ENCODE results near the gene UGT1A9.

DNA sequence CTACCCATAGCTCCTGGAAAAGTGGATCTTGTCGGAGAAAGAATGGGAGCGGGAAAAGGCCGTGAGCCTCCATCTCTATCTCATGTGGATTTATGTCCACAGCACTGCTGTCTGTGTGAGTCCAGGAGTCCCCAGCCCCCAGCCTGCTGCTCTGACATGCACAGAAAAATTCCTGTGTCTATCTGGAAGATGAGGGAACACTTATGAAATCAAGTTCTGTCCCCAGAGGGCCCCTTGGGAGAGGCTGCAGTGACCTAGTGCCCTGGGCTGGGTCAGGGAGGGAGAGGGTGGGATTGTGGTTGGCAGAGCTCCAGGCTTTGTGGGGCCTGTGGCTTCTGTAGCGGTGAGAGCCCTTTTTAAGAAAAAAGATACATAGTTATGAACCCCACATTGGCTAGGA is 145.1 kb downstream of the UGT1A9 start:
- TF ChIP-seq, protein P1, sequence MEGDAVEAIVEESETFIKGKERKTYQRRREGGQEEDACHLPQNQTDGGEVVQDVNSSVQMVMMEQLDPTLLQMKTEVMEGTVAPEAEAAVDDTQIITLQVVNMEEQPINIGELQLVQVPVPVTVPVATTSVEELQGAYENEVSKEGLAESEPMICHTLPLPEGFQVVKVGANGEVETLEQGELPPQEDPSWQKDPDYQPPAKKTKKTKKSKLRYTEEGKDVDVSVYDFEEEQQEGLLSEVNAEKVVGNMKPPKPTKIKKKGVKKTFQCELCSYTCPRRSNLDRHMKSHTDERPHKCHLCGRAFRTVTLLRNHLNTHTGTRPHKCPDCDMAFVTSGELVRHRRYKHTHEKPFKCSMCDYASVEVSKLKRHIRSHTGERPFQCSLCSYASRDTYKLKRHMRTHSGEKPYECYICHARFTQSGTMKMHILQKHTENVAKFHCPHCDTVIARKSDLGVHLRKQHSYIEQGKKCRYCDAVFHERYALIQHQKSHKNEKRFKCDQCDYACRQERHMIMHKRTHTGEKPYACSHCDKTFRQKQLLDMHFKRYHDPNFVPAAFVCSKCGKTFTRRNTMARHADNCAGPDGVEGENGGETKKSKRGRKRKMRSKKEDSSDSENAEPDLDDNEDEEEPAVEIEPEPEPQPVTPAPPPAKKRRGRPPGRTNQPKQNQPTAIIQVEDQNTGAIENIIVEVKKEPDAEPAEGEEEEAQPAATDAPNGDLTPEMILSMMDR (IDR thresholded peaks at IDR 0.05) = no peak
- TF ChIP-seq POLR2A (IDR thresholded peaks at IDR 0.05) (no peak), EP300 (IDR thresholded peaks at IDR 0.05) (no peak)
